Measurements from ENCODE around the gene MAPKAP1.

GRCh38 chr9:125457357-125457756 lies 249.7 kb downstream of the MAPKAP1 start:
- TF ChIP-seq EGR1 (IDR thresholded peaks at IDR 0.05) (no peak), EP300 (IDR thresholded peaks at IDR 0.05; ENCODE audit: borderline replicate concordance) (no peak), TAF1 (IDR thresholded peaks at IDR 0.05; ENCODE audit: low read depth) (no peak), MAX (IDR thresholded peaks at IDR 0.05) (no peak), TEAD4 (IDR thresholded peaks at IDR 0.05) (no peak), CEBPB (IDR thresholded peaks at IDR 0.05) (no peak), REST (IDR thresholded peaks at IDR 0.05; ENCODE audit: low read depth) (no peak), TCF12 (IDR thresholded peaks at IDR 0.05; ENCODE audit: low read depth) (no peak), YY1 (IDR thresholded peaks at IDR 0.05; ENCODE audit: low read depth) (no peak), NFIC (IDR thresholded peaks at IDR 0.05) (no peak)
